ENCODE data around the gene ZNF45.

- no peak for TF ChIP-seq CTCF (IDR thresholded peaks at IDR 0.05 in 8 of 11, conservative IDR thresholded peaks at IDR 0.05 in 3 of 11)
- no peak for TF ChIP-seq POLR2AphosphoS5 (IDR thresholded peaks at IDR 0.05)
- no peak for TF ChIP-seq POLR2A (IDR thresholded peaks at IDR 0.05)
Measured at GRCh38 chr19:43934055-43934984, 762 bp downstream of the ZNF45 start.

Data from spleen (tissue), 7 donors.